Loucy (cell line): ENCODE data around the gene PCA3.

Experiments
- H2AFZ ChIP-seq: fragments of 200-600 bp; sonication (generic); 2 replicates; pipeline ENCODE4 v1.6.0; 2016; ENCODE audit warnings: antibody characterized with exemption, mild to moderate bottlenecking, low read length, moderate library complexity
- H3F3A ChIP-seq: fragments of 200-600 bp; 2 replicates; pipeline ENCODE4 v1.6.0; 2016; ENCODE audit warnings: antibody characterized with exemption, low read depth, mild to moderate bottlenecking
- H3K27me3 ChIP-seq: fragments of 200-600 bp; sonication (generic); 2 replicates; pipeline ENCODE4 v1.6.1; 2014; ENCODE audit warnings: low read length, mild to moderate bottlenecking; ENCODE audit not compliant: insufficient read depth, poor library complexity, severe bottlenecking
- H3K36me3 ChIP-seq: fragments of 200-600 bp; sonication (generic); 2 replicates; pipeline ENCODE4 v1.6.1; 2016; ENCODE audit warnings: low read length; ENCODE audit not compliant: insufficient read depth
- H3K4me1 ChIP-seq: fragments of 200-600 bp; sonication (generic); 2 replicates; pipeline ENCODE4 v1.5.1; 2014; ENCODE audit warnings: low read length, mild to moderate bottlenecking; ENCODE audit not compliant: insufficient read depth, poor library complexity, severe bottlenecking
- H3K4me2 ChIP-seq: fragments of 200-600 bp; sonication (generic); 2 replicates; pipeline ENCODE4 v1.6.0; 2014; ENCODE audit warnings: antibody characterized with exemption, low read length, low read depth, mild to moderate bottlenecking; ENCODE audit not compliant: poor library complexity, severe bottlenecking
- H3K4me3 ChIP-seq: fragments of 200-600 bp; sonication (generic); 2 replicates; pipeline ENCODE4 v1.5.1; 2014; ENCODE audit warnings: low read length, mild to moderate bottlenecking, mixed read lengths; ENCODE audit not compliant: poor library complexity, severe bottlenecking
- H3K79me2 ChIP-seq: fragments of 200-600 bp; sonication (generic); 2 replicates; pipeline ENCODE4 v1.6.1; 2014; ENCODE audit warnings: low read length; ENCODE audit not compliant: insufficient read depth
- H3K9ac ChIP-seq: fragments of 200-600 bp; sonication (generic); 2 replicates; pipeline ENCODE4 v1.6.0; 2014; ENCODE audit warnings: mild to moderate bottlenecking, low read depth, low read length, moderate library complexity; ENCODE audit not compliant: poor library complexity, severe bottlenecking
- H3K9me2 ChIP-seq: fragments of 200-600 bp; sonication (generic); replicated peaks from 2 replicates; pipeline ENCODE4 v1.6.1; 2016; ENCODE audit warnings: low read depth, low read length, mixed read lengths
- H3K9me3 ChIP-seq: fragments of 200-600 bp; sonication (generic); 2 replicates; pipeline ENCODE4 v1.6.1; 2014; ENCODE audit warnings: mild to moderate bottlenecking, antibody characterized with exemption, low read length, low read depth; ENCODE audit not compliant: insufficient read depth
- H4K20me1 ChIP-seq: fragments of 200-600 bp; sonication (generic); 2 replicates; pipeline ENCODE4 v1.6.0; 2014; ENCODE audit warnings: antibody characterized with exemption, low read length, mild to moderate bottlenecking; ENCODE audit not compliant: insufficient read depth, poor library complexity, severe bottlenecking
- EZH2phosphoT487 ChIP-seq: fragments of 200-600 bp; IDR thresholded peaks from 2 replicates; pipeline ENCODE4 v1.6.1; 2018; ENCODE audit warnings: antibody characterized with exemption, mild to moderate bottlenecking, moderate library complexity, borderline replicate concordance
- TF ChIP-seq, protein P1 (sequence below): fragments of 200-600 bp; sonication (generic); conservative IDR thresholded peaks from 2 replicates; pipeline ENCODE4 v1.5.1; 2014; ENCODE audit warnings: mild to moderate bottlenecking, antibody characterized with exemption, low read length

The PCA3 gene

DNA sequence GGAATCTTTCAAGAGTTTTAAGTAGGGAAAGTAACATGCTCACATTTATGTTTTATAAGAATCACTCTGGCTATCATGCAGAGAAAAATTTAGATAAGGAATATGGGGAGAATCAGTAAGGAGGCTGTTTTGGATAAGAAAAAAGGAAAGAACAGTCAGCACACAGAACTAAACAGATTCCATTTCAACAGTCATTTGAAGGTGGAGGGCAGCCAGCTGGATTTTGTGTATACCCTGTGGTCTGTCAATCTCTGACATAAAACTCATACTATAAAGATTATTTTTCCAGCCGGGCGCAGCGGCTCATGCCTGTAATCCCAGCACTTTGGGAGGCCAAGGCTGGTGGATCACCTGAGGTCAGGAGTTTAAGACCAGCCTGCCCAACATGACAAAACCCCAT lies 64.2 kb downstream of the PCA3 start:
- no peaks in the 10 kb centered on the region for H3K36me3 ChIP-seq
- no peak overlapping the region for H3K4me2 ChIP-seq
- no peaks in the 10 kb centered on the region for H3K9me3 ChIP-seq
- H3K4me3 ChIP-seq = no peak overlapping the region
- H4K20me1 ChIP-seq = no peaks in the 10 kb centered on the region
- H2AFZ ChIP-seq = no peak overlapping the region
- H3K9me2 ChIP-seq = no peaks in the 10 kb centered on the region
- no peaks in the 10 kb centered on the region for H3F3A ChIP-seq
- no peak for TF ChIP-seq EZH2phosphoT487
- TF ChIP-seq, protein P1, sequence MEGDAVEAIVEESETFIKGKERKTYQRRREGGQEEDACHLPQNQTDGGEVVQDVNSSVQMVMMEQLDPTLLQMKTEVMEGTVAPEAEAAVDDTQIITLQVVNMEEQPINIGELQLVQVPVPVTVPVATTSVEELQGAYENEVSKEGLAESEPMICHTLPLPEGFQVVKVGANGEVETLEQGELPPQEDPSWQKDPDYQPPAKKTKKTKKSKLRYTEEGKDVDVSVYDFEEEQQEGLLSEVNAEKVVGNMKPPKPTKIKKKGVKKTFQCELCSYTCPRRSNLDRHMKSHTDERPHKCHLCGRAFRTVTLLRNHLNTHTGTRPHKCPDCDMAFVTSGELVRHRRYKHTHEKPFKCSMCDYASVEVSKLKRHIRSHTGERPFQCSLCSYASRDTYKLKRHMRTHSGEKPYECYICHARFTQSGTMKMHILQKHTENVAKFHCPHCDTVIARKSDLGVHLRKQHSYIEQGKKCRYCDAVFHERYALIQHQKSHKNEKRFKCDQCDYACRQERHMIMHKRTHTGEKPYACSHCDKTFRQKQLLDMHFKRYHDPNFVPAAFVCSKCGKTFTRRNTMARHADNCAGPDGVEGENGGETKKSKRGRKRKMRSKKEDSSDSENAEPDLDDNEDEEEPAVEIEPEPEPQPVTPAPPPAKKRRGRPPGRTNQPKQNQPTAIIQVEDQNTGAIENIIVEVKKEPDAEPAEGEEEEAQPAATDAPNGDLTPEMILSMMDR = no peak
- H3K4me1 ChIP-seq = no peaks in the 10 kb centered on the region
- no peaks in the 10 kb centered on the region for H3K79me2 ChIP-seq
- H3K9ac ChIP-seq = no peak overlapping the region
- no peaks in the 10 kb centered on the region for H3K27me3 ChIP-seq

DNA sequence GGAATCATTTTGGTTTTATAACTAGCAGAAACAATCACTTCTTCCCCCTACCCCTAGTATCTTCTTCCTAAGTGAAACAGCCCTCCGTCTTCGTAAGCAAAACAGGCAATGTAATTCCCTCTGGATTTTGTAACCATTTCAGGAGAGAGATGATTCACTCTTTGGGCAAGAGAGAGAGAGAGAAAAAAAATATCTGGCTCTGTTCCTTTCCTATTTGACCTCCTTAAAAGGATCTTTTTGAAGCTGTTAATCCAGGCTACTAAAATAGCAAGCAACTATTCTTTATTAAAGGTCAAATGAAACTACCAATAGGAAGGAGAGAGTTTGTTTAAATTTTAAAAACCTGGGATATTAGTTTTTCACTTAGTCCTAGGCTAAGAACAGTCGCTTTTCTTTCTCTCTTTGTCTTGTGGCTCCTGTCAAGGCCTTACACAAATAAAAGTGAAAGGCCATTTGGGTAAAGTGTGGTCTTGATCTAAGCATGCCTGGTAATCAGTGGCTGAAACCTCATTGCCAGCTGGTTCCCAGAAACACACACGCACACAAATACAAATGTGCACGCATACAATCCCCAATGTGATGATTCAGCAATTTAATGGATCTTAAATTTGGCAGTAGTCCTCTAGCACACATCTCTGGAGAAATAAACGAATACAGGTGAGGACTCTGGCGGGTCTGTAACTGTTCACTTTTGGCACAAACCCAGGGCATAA lies 71.5 kb downstream of the PCA3 start:
- Histone ChIP-seq H3K9me3 (no peaks in the 10 kb centered on the region), H3K9me2 (no peaks in the 10 kb centered on the region), H3K36me3 (no peaks in the 10 kb centered on the region), H2AFZ (no peak overlapping the region), H3K27me3 (no peaks in the 10 kb centered on the region), H3K4me2 (no peak overlapping the region), H3K4me3 (no peak overlapping the region), H3K79me2 (no peaks in the 10 kb centered on the region), H3K9ac (no peak overlapping the region), H3K4me1 (no peaks in the 10 kb centered on the region), H3F3A (no peaks in the 10 kb centered on the region), H4K20me1 (no peaks in the 10 kb centered on the region)
- TF ChIP-seq EZH2phosphoT487 = no peak
- TF ChIP-seq, protein P1 = no peak
